Keratinocyte (primary cell): ENCODE results near the gene PSMC4. TPM values are rescaled to one million over a fixed set of nuclear protein-coding genes. Genes with fewer than 3 reads are reported as not detected.

ENCODE experiments used
- DNase-seq: peaks from one replicate; pipeline ENCODE4 v3.0.0-alpha.2; 2011; ENCODE audit warnings: low read depth, missing footprints, low spot score
- FAIRE-seq: peaks from 2 replicates; lab custom pipeline; 2011; peaks lifted over from hg19 to GRCh38; lab: Jason Lieb, UNC
- H2AFZ ChIP-seq: 2 replicates; pipeline ENCODE4 v1.6.0; 2012; ENCODE audit warnings: low read length, control low read depth, inconsistent platforms; ENCODE audit not compliant: control insufficient read depth
- H3K27ac ChIP-seq: 2 replicates; pipeline ENCODE4 v1.5.1; 2011; ENCODE audit warnings: low read length; ENCODE audit not compliant: control insufficient read depth, insufficient read depth
- H3K27me3 ChIP-seq: 3 replicates; pipeline ENCODE4 v1.6.0; 2011; ENCODE audit warnings: low read length; ENCODE audit not compliant: control insufficient read depth, insufficient read depth; ENCODE audit errors: extremely low read depth
- H3K36me3 ChIP-seq, 2 experiments: 2 replicates in 1 of 2; 3 replicates in 1 of 2; pipeline ENCODE4 v1.5.1; 2011; ENCODE audit warnings: low read length in 2 of 2, mild to moderate bottlenecking in 1 of 2; ENCODE audit not compliant: control insufficient read depth in 2 of 2, insufficient read depth in 2 of 2; ENCODE audit errors: extremely low read depth in 1 of 2
- H3K4me1 ChIP-seq: 3 replicates; pipeline ENCODE4 v1.5.1; 2011; ENCODE audit warnings: low read length; ENCODE audit not compliant: control insufficient read depth, insufficient read depth; ENCODE audit errors: extremely low read depth
- H3K4me2 ChIP-seq: 3 replicates; pipeline ENCODE4 v1.6.0; 2011; ENCODE audit warnings: low read depth, low read length; ENCODE audit not compliant: control insufficient read depth, insufficient read depth; ENCODE audit errors: extremely low read depth
- H3K4me3 ChIP-seq, 3 experiments: fragments of 200-600 bp in 1 of 3; sonication (generic) in 1 of 3; 2 replicates in 2 of 3; 3 replicates in 1 of 3; pipeline ENCODE4 v1.5.1; 2011 to 2016; ENCODE audit warnings: low read length in 3 of 3, mild to moderate bottlenecking in 3 of 3, control low read depth in 2 of 3, inconsistent platforms in 1 of 3, low read depth in 1 of 3, mixed read lengths in 1 of 3, mixed run types in 1 of 3, moderate library complexity in 1 of 3; ENCODE audit not compliant: control insufficient read depth in 2 of 3, insufficient read depth in 2 of 3; ENCODE audit errors: extremely low read depth in 1 of 3
- H3K79me2 ChIP-seq: 2 replicates; pipeline ENCODE4 v1.6.0; 2012; ENCODE audit warnings: low read length; ENCODE audit not compliant: control insufficient read depth, insufficient read depth
- H3K9ac ChIP-seq: 3 replicates; pipeline ENCODE4 v1.6.0; 2011; ENCODE audit warnings: low read length; ENCODE audit not compliant: control insufficient read depth, insufficient read depth; ENCODE audit errors: extremely low read depth
- H3K9me1 ChIP-seq: 3 replicates; pipeline ENCODE4 v1.6.0; 2011; ENCODE audit warnings: low read length; ENCODE audit not compliant: control insufficient read depth, insufficient read depth; ENCODE audit errors: extremely low read depth
- H3K9me3 ChIP-seq: 2 replicates; pipeline ENCODE4 v1.5.1; 2012; ENCODE audit warnings: low read depth, low read length; ENCODE audit not compliant: control insufficient read depth
- H4K20me1 ChIP-seq: 3 replicates; pipeline ENCODE4 v1.6.0; 2011; ENCODE audit warnings: low read length; ENCODE audit not compliant: control insufficient read depth, insufficient read depth; ENCODE audit errors: extremely low read depth
- CTCF ChIP-seq, 3 experiments: IDR thresholded peaks in 1 of 3; conservative IDR thresholded peaks in 1 of 3; optimal IDR thresholded peaks in 1 of 3; 2 replicates in 2 of 3; 3 replicates in 1 of 3; pipeline versions ENCODE3 to v1.5.1; 2011; ENCODE audit warnings: low read length in 3 of 3, mild to moderate bottlenecking in 3 of 3, moderate library complexity in 2 of 3, control low read depth in 1 of 3, inconsistent platforms in 1 of 3; ENCODE audit not compliant: insufficient read depth in 2 of 3; ENCODE audit errors: extremely low read depth in 1 of 3
- EZH2 ChIP-seq: IDR thresholded peaks from one replicate; pipeline ENCODE4 v1.6.1; 2012; ENCODE audit warnings: inconsistent platforms, mild to moderate bottlenecking, low read length, moderate library complexity
- dilution Hi-C: fragments of 300-500 bp; cut with MboI; formaldehyde crosslinking; loops from one replicate; pipeline ENCODE4 v1.7.0; 2020; ENCODE audit warnings: low sequenced_read_pairs; ENCODE audit not compliant: extremely low pct_ligation_motif_present
- polyA plus RNA-seq, 5 experiments: library from polyadenylated mRNA; depleted of rRNA in 3 of 5; stranded (reverse) in 3 of 5; stranded (forward) in 1 of 5; unstranded in 1 of 5; fragments of >200 nt; gene quantifications; 1 replicate in 1 of 5; 2 replicates in 3 of 5; 3 replicates in 1 of 5; pipeline versions ENCODE4 v1.2.1 to v1.2.3, GENCODE V29; 2011 to 2012; ENCODE audit warnings: missing spikeins in 2 of 5, low read depth in 1 of 5, low replicate concordance in 1 of 5

The PSMC4 gene
- polyA plus RNA-seq, 1 donor (not counting 4 experiments of a cell fraction or from before 2014, with no cell fraction given), result 74.1 TPM

- FAIRE-seq (no peak), DNase-seq (no peak)
- H3K4me3 ChIP-seq, result no peak overlapping the region
- dilution Hi-C loops, result no loop called here
- no peaks in the 10 kb centered on the region for H3K9me3 ChIP-seq
- no peak overlapping the region for H3K27ac ChIP-seq
- no peak overlapping the region for H3K9ac ChIP-seq
- TF ChIP-seq EZH2 (no peak), CTCF (optimal IDR thresholded peaks at IDR 0.05 in 1 of 3, IDR thresholded peaks at IDR 0.05 in 1 of 3, conservative IDR thresholded peaks at IDR 0.05 in 1 of 3; ENCODE audit: extremely low read depth in 1 of 3, insufficient read depth in 2 of 3, low read length in 3 of 3) (no peak)
- no peak overlapping the region for H3K4me2 ChIP-seq
- no peaks in the 10 kb centered on the region for H3K79me2 ChIP-seq
- no peaks in the 10 kb centered on the region for H4K20me1 ChIP-seq
- H3K36me3 ChIP-seq, result no peaks in the 10 kb centered on the region
- no peaks in the 10 kb centered on the region for H3K27me3 ChIP-seq
- H2AFZ ChIP-seq, result no peak overlapping the region
- peaks cover 10% of the 10 kb centered on the region for H3K4me1 ChIP-seq
- no peaks in the 10 kb centered on the region for H3K9me1 ChIP-seq
Observed at GRCh38 chr19:39940221-39940833, 30.6 kb upstream of the PSMC4 start.

GRCh38 chr19:39941151-39941550, 29.8 kb upstream of the PSMC4 start:
- Histone ChIP-seq H2AFZ (no peak overlapping the region), H4K20me1 (no peaks in the 10 kb centered on the region), H3K36me3 (no peaks in the 10 kb centered on the region), H3K79me2 (no peaks in the 10 kb centered on the region), H3K27ac (no peak overlapping the region), H3K27me3 (no peaks in the 10 kb centered on the region), H3K4me2 (no peak overlapping the region), H3K4me1 (peaks cover 10% of the 10 kb centered on the region), H3K9me3 (no peaks in the 10 kb centered on the region), H3K9ac (no peak overlapping the region), H3K9me1 (no peaks in the 10 kb centered on the region), H3K4me3 (no peak overlapping the region)
- FAIRE-seq (no peak), DNase-seq (no peak)
- no peak for TF ChIP-seq EZH2
- TF ChIP-seq CTCF (optimal IDR thresholded peaks at IDR 0.05 in 1 of 3, IDR thresholded peaks at IDR 0.05 in 1 of 3, conservative IDR thresholded peaks at IDR 0.05 in 1 of 3; ENCODE audit: extremely low read depth in 1 of 3, insufficient read depth in 2 of 3, low read length in 3 of 3), result no peak
- dilution Hi-C loops, result no loop called here
